GM12878 (cell line): ENCODE data around the gene GLS. TPM values are rescaled to one million over a fixed set of nuclear protein-coding genes. Genes with fewer than 3 reads are reported as not detected.
"Not testable (repeated sequence)": the region's sequence is repeated elsewhere in the genome, so short reads cannot be mapped to it uniquely, and the experiment has no call there.

Experiments
- ATAC-seq: fragments of 200-7000 bp; cut with Tn5 transposase; 3 replicates; pipeline ENCODE4 v1.9.1; 2020; ENCODE audit warnings: mild to moderate bottlenecking, moderate library complexity
- BruUV-seq: library from RNA; stranded (reverse); fragments of 400-500 nt; replicated peaks from 2 replicates; lab custom pipeline; 2021; lab: Mats Ljungman, UMichigan
- CTCF ChIA-PET: fragments of 300-600 bp; sonication (Branson Sonifier 250); formaldehyde crosslinking; extraction: SDS; loops from one replicate; lab custom pipeline; 2021; ENCODE audit warnings: inconsistent platforms; lab: Yijun Ruan, JAX
- POLR2A ChIA-PET: fragments of 350-600 bp; formaldehyde crosslinking; extraction: SDS; loops from one replicate; lab custom pipeline; 2021; ENCODE audit warnings: inconsistent platforms; lab: Charles Lee
- RAD21 ChIA-PET: fragments of 300-600 bp; sonication (Branson Sonifier 250); formaldehyde crosslinking; loops from one replicate; lab custom pipeline; 2023; ENCODE audit warnings: antibody characterized with exemption; ENCODE audit not compliant: unreplicated experiment; lab: Charles Lee
- SMC1A ChIA-PET: fragments of 300-600 bp; sonication (Branson Sonifier 250); formaldehyde crosslinking; loops from one replicate; lab custom pipeline; 2023; ENCODE audit not compliant: unreplicated experiment, uncharacterized antibody; lab: Charles Lee
- DNase-seq: peaks from one replicate; pipeline ENCODE4 v3.0.0-alpha.2; 2011; ENCODE audit warnings: low read depth, low spot score
- FAIRE-seq: peaks from 3 replicates; lab custom pipeline; 2011; peaks lifted over from hg19 to GRCh38; lab: Jason Lieb, UNC
- H2AFZ ChIP-seq: 2 replicates; pipeline ENCODE4 v1.6.0; 2011; ENCODE audit warnings: low read depth, low read length, control low read depth; ENCODE audit not compliant: control insufficient read depth
- H3K27ac ChIP-seq: 2 replicates; pipeline ENCODE4 v1.5.1; 2011; ENCODE audit warnings: control low read depth; ENCODE audit not compliant: control insufficient read depth, insufficient read depth
- H3K27me3 ChIP-seq, 2 experiments: replicated peaks in 1 of 2; 2 replicates each; pipeline versions ENCODE4 v1.6.0 to v1.6.1; 2011; ENCODE audit warnings: low read length in 1 of 2; ENCODE audit not compliant: control insufficient read depth in 2 of 2, insufficient read depth in 2 of 2
- H3K36me3 ChIP-seq, 2 experiments: 2 replicates each; pipeline ENCODE4 v1.5.1; 2011; ENCODE audit warnings: low read length in 1 of 2; ENCODE audit not compliant: control insufficient read depth in 2 of 2, insufficient read depth in 2 of 2
- H3K4me1 ChIP-seq: 2 replicates; pipeline ENCODE4 v1.6.1; 2011; ENCODE audit warnings: mild to moderate bottlenecking, low read length, moderate library complexity, mixed read lengths; ENCODE audit not compliant: control insufficient read depth, insufficient read depth
- H3K4me2 ChIP-seq: 2 replicates; pipeline ENCODE4 v1.6.0; 2011; ENCODE audit warnings: control low read depth; ENCODE audit not compliant: control insufficient read depth, insufficient read depth
- H3K4me3 ChIP-seq: fragments of 200-600 bp; sonication (generic); 2 replicates; pipeline ENCODE4 v1.5.1; 2016
- H3K79me2 ChIP-seq: 2 replicates; pipeline ENCODE4 v1.6.0; 2011; ENCODE audit warnings: low read length; ENCODE audit not compliant: control insufficient read depth, insufficient read depth
- H3K9ac ChIP-seq: 2 replicates; pipeline ENCODE4 v1.8.0; 2011; ENCODE audit warnings: low read length, control low read depth, mixed read lengths; ENCODE audit not compliant: control insufficient read depth, insufficient read depth
- H3K9me3 ChIP-seq: replicated peaks from 3 replicates; pipeline ENCODE4 v1.5.1; 2011; ENCODE audit warnings: mild to moderate bottlenecking, low read length; ENCODE audit not compliant: control insufficient read depth, insufficient read depth
- H4K20me1 ChIP-seq: 2 replicates; pipeline ENCODE4 v1.6.0; 2011; ENCODE audit not compliant: control insufficient read depth, insufficient read depth
- ATF2 ChIP-seq: IDR thresholded peaks from 2 replicates; pipeline ENCODE4 v1.6.1; 2012; ENCODE audit warnings: low read length, inconsistent platforms
- BCL3 ChIP-seq: IDR thresholded peaks from 2 replicates; pipeline ENCODE4 v1.6.1; 2011; ENCODE audit warnings: borderline replicate concordance, low read depth, mild to moderate bottlenecking, moderate library complexity, low read length; ENCODE audit not compliant: insufficient read depth, poor library complexity, severe bottlenecking
- CHD1 ChIP-seq: IDR thresholded peaks from 2 replicates; pipeline ENCODE4 v1.6.1; 2012; ENCODE audit warnings: low read depth, low read length, improper control_type of control experiment
- CHD2 ChIP-seq: IDR thresholded peaks from 2 replicates; pipeline ENCODE4 v1.6.1; 2011; ENCODE audit warnings: low read depth, low read length, improper control_type of control experiment, borderline replicate concordance
- CREB1 ChIP-seq: IDR thresholded peaks from 2 replicates; pipeline ENCODE4 v1.6.1; 2012; ENCODE audit warnings: low read depth, mild to moderate bottlenecking, inconsistent platforms
- POLR2AphosphoS5 ChIP-seq: IDR thresholded peaks from 2 replicates; pipeline ENCODE4 v1.6.1; 2011; ENCODE audit warnings: mild to moderate bottlenecking, low read length, inconsistent platforms
- ZBED1 ChIP-seq: IDR thresholded peaks from 2 replicates; pipeline ENCODE4 v1.6.1; 2016; ENCODE audit warnings: borderline replicate concordance
- ZBTB40 ChIP-seq: fragments of 450-650 bp; IDR thresholded peaks from 2 replicates; pipeline ENCODE4 v1.6.1; 2016; ENCODE audit warnings: mild to moderate bottlenecking, moderate library complexity, borderline replicate concordance
- WGBS: methylation state at CpG from one replicate; pipeline ENCODE4 v1.1.6; 2016; ENCODE audit warnings: low lambda C conversion rate; ENCODE audit not compliant: insufficient replicate concordance, insufficient coverage; ENCODE audit errors: missing lambda C conversion rate; 5-methylcytosine and 5-hydroxymethylcytosine counted together
- in situ Hi-C: fragments of 300-500 bp; cut with MboI; formaldehyde crosslinking; loops from 9 replicates; pipeline ENCODE4 v1.14.3; 2018; ENCODE audit warnings: mixed read lengths
- intact Hi-C: fragments of 100-400 bp; cut with micrococcal nuclease; formaldehyde crosslinking; loops from one replicate; pipeline ENCODE4 v1.14.2; 2022; ENCODE audit not compliant: unreplicated experiment
- polyA plus RNA-seq, 11 experiments: library from polyadenylated mRNA; depleted of rRNA in 4 of 11; unstranded in 6 of 11; stranded (reverse) in 5 of 11; fragments of >200 nt; fragmentation: Nextera tagmentation in 4 of 11; fragmentation: Illumina TruSeq in 1 of 11; extraction: Ambion mirVana in 4 of 11; extraction: Trizol in 1 of 11; gene quantifications; 1 replicate in 1 of 11; 2 replicates in 10 of 11; pipeline versions ENCODE4 v1.2.1 to v1.2.3, GENCODE V29; 2011 to 2016; ENCODE audit warnings: inconsistent platforms in 2 of 11, missing spikeins in 2 of 11, low read depth in 1 of 11
- total RNA-seq, 4 experiments: library from RNA; depleted of rRNA in 3 of 4; stranded (reverse); fragments of >200 nt in 3 of 4; fragmentation: Illumina TruSeq in 1 of 4; extraction: Trizol in 1 of 4; gene quantifications; 2 replicates each; pipeline versions ENCODE4 v1.2.1 to v1.2.3, GENCODE V29; 2013 to 2021

The GLS gene
- total and polyA plus RNA-seq, 10 of the 15 experiments (the other 5 are each of a cell fraction or from before 2014, with no cell fraction given) = 15.7 to 145 (median 70.8) TPM

DNA sequence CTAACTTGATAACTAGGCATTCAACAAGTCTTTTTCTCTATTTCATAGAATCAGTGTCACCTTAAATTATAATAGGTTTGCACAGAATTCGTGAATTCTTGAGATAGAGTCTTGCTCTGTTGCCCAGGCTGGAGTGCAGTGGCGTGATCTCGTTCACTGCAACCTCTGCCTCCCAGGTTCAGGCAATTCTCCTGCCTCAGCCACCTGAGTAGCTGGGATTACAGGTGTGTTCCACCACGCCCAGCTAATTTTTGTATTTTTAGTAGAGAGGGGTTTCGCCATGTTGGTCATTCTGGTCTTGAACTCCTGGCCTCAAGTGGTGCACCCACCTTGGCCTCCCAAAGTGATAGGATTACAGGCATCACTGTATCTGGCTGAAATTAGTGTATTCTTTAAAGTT, 80.5 kb downstream of the GLS start:
- not testable (repeated sequence) for H3K4me3 ChIP-seq, H3K79me2 ChIP-seq, BruUV-seq, H2AFZ ChIP-seq
- 0 out of 2 replicates have a peak, but pooled peaks have one; percentile 11 for TF ChIP-seq CREB1
- peak; percentile 21 for TF ChIP-seq BCL3
- TF ChIP-seq ZBED1 = peak; percentile 20; the same call in 1 of the 2 replicates
- TF ChIP-seq, all 136 proteins: peak for 3; not testable (repeated sequence) for 133
- H4K20me1 ChIP-seq, FAIRE-seq, H3K27ac ChIP-seq, H3K4me2 ChIP-seq, DNase-seq, ATAC-seq, H3K9ac ChIP-seq, H3K27me3 ChIP-seq, RAD21 ChIA-PET, H3K4me1 ChIP-seq, in situ Hi-C loops, H3K9me3 ChIP-seq: not testable (repeated sequence)
- intact Hi-C loops = loop anchor here (5.0 kb wide), 1 partner anchor 109 kb away; no protein-coding TSS in a partner anchor
- CTCF ChIA-PET = interaction anchor here (0.8 to 1.4 kb wide), 2 partner anchors 41 to 180 kb away, joined by 3 read pairs; no protein-coding TSS in a partner anchor
- POLR2A ChIA-PET = interaction anchor here (1.1 kb wide), 1 partner anchor 62 kb away, joined by 3 read pairs; no protein-coding TSS in a partner anchor
- SMC1A ChIA-PET = interaction anchor here (1.2 kb wide), 1 partner anchor 69 kb away, joined by 3 read pairs; no protein-coding TSS in a partner anchor
- 100% methylated on average over 5 of the region's 5 CpGs for WGBS
- peaks cover 9 to 26% of the 10 kb centered on the region in 2 experiments for H3K36me3 ChIP-seq

- Histone ChIP-seq H3K27me3 (no peaks in the 10 kb centered on the region), H3K9ac (no peak overlapping the region), H3K27ac (no peak overlapping the region), H3K79me2 (no peaks in the 10 kb centered on the region), H3K4me2 (no peak overlapping the region), H3K9me3 (no peaks in the 10 kb centered on the region), H3K4me1 (no peaks in the 10 kb centered on the region), H2AFZ (no peak overlapping the region), H3K4me3 (no peak overlapping the region), H4K20me1 (no peaks in the 10 kb centered on the region), H3K36me3 (peaks cover 12 to 29% of the 10 kb centered on the region in 2 experiments)
- DNase-seq (no peak), ATAC-seq (peak; percentile 31), FAIRE-seq (peak; percentile 65)
- intact Hi-C loops = loop anchor here (5.0 kb wide), 1 partner anchor 110 kb away; no protein-coding TSS in a partner anchor
- in situ Hi-C loops = no loop called here
- RAD21 ChIA-PET = interaction anchor here (1.5 kb wide), 1 partner anchor 111 kb away, joined by 3 read pairs; no protein-coding TSS in a partner anchor
- 94% methylated on average over 2 of the region's 2 CpGs for WGBS
- CTCF ChIA-PET = interaction anchor here (0.5 to 1.2 kb wide), 2 partner anchors 61 to 90 kb away, joined by 3 read pairs; no protein-coding TSS in a partner anchor
- SMC1A ChIA-PET = no interaction called here
- POLR2A ChIA-PET = interaction anchor here (1.1 kb wide), 1 partner anchor 61 kb away, joined by 3 read pairs; no protein-coding TSS in a partner anchor
- BruUV-seq = no TSS peak
- TF ChIP-seq CHD1 (no peak), POLR2AphosphoS5 (peak; percentile 66; the same call in 1 of the 2 replicates), CHD2 (no peak), ATF2 (peak; percentile 75), ZBTB40 (no peak)
Measured at GRCh38 chr2:190961918-190962487, 81.4 kb downstream of the GLS start.
